ENCODE results near the gene CA12.

CA12 gene

GRCh38 chr15:63360170-63360569 is 21.5 kb downstream of the CA12 start:
- H3K4me3 ChIP-seq (replicated peaks in 1 of 2; ENCODE audit: low read depth in 2 of 2, low read length in 2 of 2) = no peak overlapping the region
- DNase-seq (ENCODE audit: low read depth in 2 of 2) = no peak
- TF ChIP-seq CTCF (IDR thresholded peaks at IDR 0.05; ENCODE audit: low read depth, low read length) = no peak

- DNase-seq (ENCODE audit: low read depth in 2 of 2) = no peak
- no peak for TF ChIP-seq CTCF (IDR thresholded peaks at IDR 0.05; ENCODE audit: low read depth, low read length)
- H3K4me3 ChIP-seq (replicated peaks in 1 of 2; ENCODE audit: low read depth in 2 of 2, low read length in 2 of 2) = no peak overlapping the region
These were observed 23.2 kb downstream of the CA12 start for GRCh38 chr15:63358241-63359029.

GRCh38 chr15:63357731-63358130 is 23.9 kb downstream of the CA12 start:
- TF ChIP-seq CTCF (IDR thresholded peaks at IDR 0.05; ENCODE audit: low read depth, low read length) = no peak
- DNase-seq (ENCODE audit: low read depth in 2 of 2) = no peak
- H3K4me3 ChIP-seq (replicated peaks in 1 of 2; ENCODE audit: low read depth in 2 of 2, low read length in 2 of 2) = no peak overlapping the region

GRCh38 chr15:63357061-63357460 is 24.6 kb downstream of the CA12 start:
- no peak for TF ChIP-seq CTCF (IDR thresholded peaks at IDR 0.05; ENCODE audit: low read depth, low read length)
- no peak overlapping the region for H3K4me3 ChIP-seq (replicated peaks in 1 of 2; ENCODE audit: low read depth in 2 of 2, low read length in 2 of 2)
- DNase-seq (ENCODE audit: low read depth in 2 of 2) = no peak

- no peak overlapping the region for H3K4me3 ChIP-seq (replicated peaks in 1 of 2; ENCODE audit: low read depth in 2 of 2, low read length in 2 of 2)
- no peak for DNase-seq (ENCODE audit: low read depth in 2 of 2)
- TF ChIP-seq CTCF (IDR thresholded peaks at IDR 0.05; ENCODE audit: low read depth, low read length) = no peak
These were observed 26.6 kb downstream of the CA12 start for GRCh38 chr15:63354821-63355650.

GRCh38 chr15:63353887-63354286 is 27.8 kb downstream of the CA12 start:
- TF ChIP-seq CTCF (IDR thresholded peaks at IDR 0.05; ENCODE audit: low read depth, low read length) = no peak
- DNase-seq (ENCODE audit: low read depth in 2 of 2) = no peak
- H3K4me3 ChIP-seq (replicated peaks in 1 of 2; ENCODE audit: low read depth in 2 of 2, low read length in 2 of 2) = no peak overlapping the region

Measured in cardiac fibroblast (primary cell).